OCI-LY1 (cell line): ENCODE data around the gene TTC31.

Experiments used
- EZH2 ChIP-seq: fragments of 200-600 bp; sonication (generic), shearing (Covaris generic); IDR thresholded peaks from 2 replicates; pipeline ENCODE4 v1.8.0; 2017; ENCODE audit warnings: borderline replicate concordance, mixed run types, mild to moderate bottlenecking, antibody characterized with exemption, low read length, moderate library complexity, mixed read lengths
- TF ChIP-seq, protein P1 (sequence below): fragments of 200-600 bp; sonication (generic), shearing (Covaris generic); IDR thresholded peaks from 2 replicates; pipeline ENCODE4 v1.5.1; 2017; ENCODE audit warnings: mild to moderate bottlenecking, antibody characterized with exemption, low read length, moderate library complexity, mixed read lengths

DNA sequence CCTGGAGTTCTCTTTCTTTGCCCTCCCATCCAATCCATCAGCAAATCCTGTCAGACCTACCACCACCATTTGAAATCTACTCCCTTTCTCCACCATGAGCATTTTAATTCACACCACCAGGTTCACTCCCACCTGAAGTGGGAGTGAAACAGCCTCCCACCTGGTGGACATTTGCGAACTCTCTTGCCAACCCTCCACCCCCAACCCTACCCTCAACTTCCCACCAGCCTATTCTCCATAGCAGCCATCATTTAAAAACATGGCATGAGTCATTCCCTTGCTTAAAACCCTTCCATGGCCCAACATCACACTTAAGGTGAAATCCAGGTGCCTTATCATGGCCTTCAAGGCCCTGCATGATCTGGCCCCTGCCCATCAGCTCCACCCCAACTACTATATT, 44.6 kb upstream of the TTC31 start:
- TF ChIP-seq, protein P1, sequence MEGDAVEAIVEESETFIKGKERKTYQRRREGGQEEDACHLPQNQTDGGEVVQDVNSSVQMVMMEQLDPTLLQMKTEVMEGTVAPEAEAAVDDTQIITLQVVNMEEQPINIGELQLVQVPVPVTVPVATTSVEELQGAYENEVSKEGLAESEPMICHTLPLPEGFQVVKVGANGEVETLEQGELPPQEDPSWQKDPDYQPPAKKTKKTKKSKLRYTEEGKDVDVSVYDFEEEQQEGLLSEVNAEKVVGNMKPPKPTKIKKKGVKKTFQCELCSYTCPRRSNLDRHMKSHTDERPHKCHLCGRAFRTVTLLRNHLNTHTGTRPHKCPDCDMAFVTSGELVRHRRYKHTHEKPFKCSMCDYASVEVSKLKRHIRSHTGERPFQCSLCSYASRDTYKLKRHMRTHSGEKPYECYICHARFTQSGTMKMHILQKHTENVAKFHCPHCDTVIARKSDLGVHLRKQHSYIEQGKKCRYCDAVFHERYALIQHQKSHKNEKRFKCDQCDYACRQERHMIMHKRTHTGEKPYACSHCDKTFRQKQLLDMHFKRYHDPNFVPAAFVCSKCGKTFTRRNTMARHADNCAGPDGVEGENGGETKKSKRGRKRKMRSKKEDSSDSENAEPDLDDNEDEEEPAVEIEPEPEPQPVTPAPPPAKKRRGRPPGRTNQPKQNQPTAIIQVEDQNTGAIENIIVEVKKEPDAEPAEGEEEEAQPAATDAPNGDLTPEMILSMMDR = no peak
- TF ChIP-seq EZH2 = no peak
